SK-N-SH (cell line): Measurements from ENCODE around the gene SLC51A. TPM values are rescaled to one million over a fixed set of nuclear protein-coding genes. Genes with fewer than 3 reads are reported as not detected.
A peak's percentile ranks its signal among the peaks of the same experiment; 100 is the strongest.

ENCODE experiments used
- CTCF ChIA-PET: fragments of 300-600, 350-600 bp; formaldehyde crosslinking; extraction: SDS; loops from one replicate; lab custom pipeline; 2021; lab: Yijun Ruan, JAX
- POLR2A ChIA-PET: fragments of 350-600 bp; sonication (Branson Sonifier 250); formaldehyde crosslinking; extraction: SDS; loops from one replicate; lab custom pipeline; 2020; ENCODE audit warnings: antibody characterized with exemption, inconsistent platforms; lab: Yijun Ruan, JAX
- DNase-seq: peaks from one replicate; pipeline ENCODE4 v3.0.0; 2012
- H2AFZ ChIP-seq: fragments of 200-600 bp; sonication (generic); 2 replicates; pipeline ENCODE4 v1.8.1; 2016; ENCODE audit warnings: antibody characterized with exemption, mild to moderate bottlenecking, low read depth
- H3F3A ChIP-seq: fragments of 200-600 bp; sonication (generic); replicated peaks from 2 replicates; pipeline ENCODE3; 2016; ENCODE audit warnings: antibody characterized with exemption, mild to moderate bottlenecking; ENCODE audit not compliant: insufficient read depth
- H3K27ac ChIP-seq, 2 experiments: fragments of 200-500 bp in 1 of 2; fragments of 200-600 bp in 1 of 2; sonication (Bioruptor generic) in 1 of 2; sonication (generic), shearing (Covaris generic) in 1 of 2; 2 replicates each; pipeline versions ENCODE4 v1.5.1 to v1.6.1; 2014 to 2016; ENCODE audit warnings: low read depth in 2 of 2, inconsistent platforms in 1 of 2, low read length in 1 of 2, mild to moderate bottlenecking in 1 of 2, mixed read lengths in 1 of 2
- H3K27me3 ChIP-seq: fragments of 200-600 bp; sonication (generic), shearing (Covaris generic); 2 replicates; pipeline ENCODE4 v1.6.1; 2016; ENCODE audit warnings: mixed run types; ENCODE audit not compliant: insufficient read depth
- H3K36me3 ChIP-seq, 2 experiments: fragments of 200-500 bp in 1 of 2; fragments of 200-600 bp in 1 of 2; sonication (Bioruptor generic) in 1 of 2; sonication (generic) in 1 of 2; replicated peaks in 1 of 2; 2 replicates each; pipeline versions ENCODE3 to v1.5.1; 2014 to 2016; ENCODE audit warnings: low read length in 1 of 2, mild to moderate bottlenecking in 1 of 2; ENCODE audit not compliant: insufficient read depth in 2 of 2, control insufficient read depth in 1 of 2
- H3K4me1 ChIP-seq, 2 experiments: fragments of 200-500 bp in 1 of 2; fragments of 200-600 bp in 1 of 2; sonication (Bioruptor generic) in 1 of 2; sonication (generic), shearing (Covaris generic) in 1 of 2; 2 replicates each; pipeline versions ENCODE4 v1.5.1 to v1.6.1; 2014 to 2016; ENCODE audit warnings: low read depth in 1 of 2, low read length in 1 of 2, mixed run types in 1 of 2; ENCODE audit not compliant: insufficient read depth in 2 of 2, control insufficient read depth in 1 of 2
- H3K4me2 ChIP-seq: fragments of 200-600 bp; sonication (generic), shearing (Covaris generic); 2 replicates; pipeline ENCODE4 v1.6.1; 2017; ENCODE audit warnings: mixed run types
- H3K4me3 ChIP-seq, 2 experiments: fragments of 200-500 bp in 1 of 2; fragments of 200-600 bp in 1 of 2; sonication (Bioruptor generic) in 1 of 2; sonication (generic), shearing (Covaris generic) in 1 of 2; 2 replicates each; pipeline versions ENCODE4 v1.5.1 to v1.8.1; 2014 to 2016; ENCODE audit warnings: low read depth in 2 of 2, inconsistent platforms in 1 of 2, low read length in 1 of 2, mild to moderate bottlenecking in 1 of 2, mixed read lengths in 1 of 2, moderate library complexity in 1 of 2
- H3K79me2 ChIP-seq: fragments of 200-600 bp; sonication (generic); 2 replicates; pipeline ENCODE4 v1.8.1; 2017; ENCODE audit warnings: mild to moderate bottlenecking; ENCODE audit not compliant: insufficient read depth
- H3K9ac ChIP-seq: fragments of 200-600 bp; sonication (generic); 2 replicates; pipeline ENCODE4 v1.6.1; 2017; ENCODE audit warnings: mixed run types
- H3K9me2 ChIP-seq: fragments of 200-600 bp; sonication (generic); 2 replicates; pipeline ENCODE4 v1.6.1; 2017; ENCODE audit warnings: mixed run types
- H3K9me3 ChIP-seq: fragments of 200-600 bp; sonication (generic); 2 replicates; pipeline ENCODE4 v1.6.1; 2017; ENCODE audit warnings: mixed run types, mild to moderate bottlenecking, moderate library complexity
- H4K20me1 ChIP-seq: fragments of 200-600 bp; sonication (generic); 2 replicates; pipeline ENCODE4 v1.6.1; 2017; ENCODE audit warnings: mild to moderate bottlenecking, mixed run types; ENCODE audit not compliant: insufficient read depth
- CHD2 ChIP-seq: fragments of 150-350 bp; IDR thresholded peaks from 2 replicates; pipeline ENCODE4 v1.6.1; 2018; ENCODE audit warnings: low read length; ENCODE audit not compliant: partially characterized antibody
- EP300 ChIP-seq, 2 experiments: IDR thresholded peaks; 2 replicates each; pipeline versions ENCODE4 v1.4.0 to v1.6.1; 2012; ENCODE audit warnings: borderline replicate concordance in 1 of 2, low read depth in 1 of 2, low read length in 1 of 2
- FOSL2 ChIP-seq: IDR thresholded peaks from 2 replicates; pipeline ENCODE4 v1.4.0; 2012; ENCODE audit warnings: low read depth, mild to moderate bottlenecking, moderate library complexity, borderline replicate concordance
- FOXM1 ChIP-seq: IDR thresholded peaks from 2 replicates; pipeline ENCODE4 v1.4.0; 2012; ENCODE audit warnings: low read depth, mild to moderate bottlenecking
- GABPA ChIP-seq: IDR thresholded peaks from 2 replicates; pipeline ENCODE4 v1.4.0; 2012; ENCODE audit warnings: low read depth, mild to moderate bottlenecking
- GATA2 ChIP-seq: sonication (generic); formaldehyde crosslinking; IDR thresholded peaks from 2 replicates; pipeline ENCODE4 v1.5.0; 2020; ENCODE audit warnings: mild to moderate bottlenecking, missing genetic modification reagents
- IRF3 ChIP-seq: fragments of 150-350 bp; IDR thresholded peaks from 2 replicates; pipeline ENCODE4 v1.6.1; 2016; ENCODE audit warnings: mild to moderate bottlenecking, low read depth, low read length
- JUND ChIP-seq: IDR thresholded peaks from 2 replicates; pipeline ENCODE4 v1.4.0; 2012
- MAX ChIP-seq: IDR thresholded peaks from 2 replicates; pipeline ENCODE4 v1.4.0; 2012; ENCODE audit warnings: low read depth
- MEF2A ChIP-seq: IDR thresholded peaks from 2 replicates; pipeline ENCODE4 v1.4.0; 2012; ENCODE audit warnings: low read depth, borderline replicate concordance
- MXI1 ChIP-seq: IDR thresholded peaks from 2 replicates; pipeline ENCODE4 v1.6.1; 2012; ENCODE audit warnings: mild to moderate bottlenecking, low read depth, low read length, improper control_type of control experiment
- POLR2AphosphoS5 ChIP-seq: IDR thresholded peaks from 2 replicates; pipeline ENCODE4 v1.6.1; 2012; ENCODE audit warnings: low read depth, low read length
- RAD21 ChIP-seq: IDR thresholded peaks from 2 replicates; pipeline ENCODE4 v1.6.1; 2012; ENCODE audit warnings: mild to moderate bottlenecking, low read length
- RCOR1 ChIP-seq: fragments of 150-350 bp; IDR thresholded peaks from 2 replicates; pipeline ENCODE4 v1.6.1; 2017; ENCODE audit warnings: antibody characterized with exemption, low read length
- RFX5 ChIP-seq: IDR thresholded peaks from 2 replicates; pipeline ENCODE4 v1.6.1; 2012; ENCODE audit warnings: mild to moderate bottlenecking, improper control_type of control experiment, low read length
- RXRA ChIP-seq: IDR thresholded peaks from 2 replicates; pipeline ENCODE4 v1.4.0; 2012; ENCODE audit warnings: low read depth, mild to moderate bottlenecking, borderline replicate concordance
- SMC3 ChIP-seq: IDR thresholded peaks from 2 replicates; pipeline ENCODE4 v1.6.1; 2012; ENCODE audit warnings: low read depth, low read length, improper control_type of control experiment
- TAF1 ChIP-seq: IDR thresholded peaks from 2 replicates; pipeline ENCODE4 v1.6.1; 2012; ENCODE audit warnings: low read depth, mild to moderate bottlenecking, low read length, moderate library complexity, borderline replicate concordance
- YY1 ChIP-seq: IDR thresholded peaks from 2 replicates; pipeline ENCODE4 v1.4.0; 2012; ENCODE audit warnings: low read depth, mild to moderate bottlenecking
- WGBS: methylation state at CpG from one replicate; pipeline ENCODE4 v1.1.6; 2017; ENCODE audit warnings: low lambda C conversion rate; 5-methylcytosine and 5-hydroxymethylcytosine counted together
- polyA plus RNA-seq, 3 experiments: library from polyadenylated mRNA; depleted of rRNA; stranded (reverse); fragments of >200 nt; gene quantifications; 2 replicates each; pipeline ENCODE4 v1.2.3, GENCODE V29; 2012
- TF ChIP-seq, protein P1 (sequence below): IDR thresholded peaks from 2 replicates; pipeline ENCODE4 v1.6.1; 2012; ENCODE audit warnings: mild to moderate bottlenecking, low read depth, low read length, moderate library complexity
- TF ChIP-seq, protein P2 (sequence below): fragments of 150-350 bp; IDR thresholded peaks from 2 replicates; pipeline ENCODE4 v1.6.1; 2017; ENCODE audit warnings: antibody characterized with exemption, low read length, low read depth, borderline replicate concordance

The SLC51A gene
- polyA plus RNA-seq, 1 of the 3 experiments (the other 2 are of a cell fraction) = not detected

DNA sequence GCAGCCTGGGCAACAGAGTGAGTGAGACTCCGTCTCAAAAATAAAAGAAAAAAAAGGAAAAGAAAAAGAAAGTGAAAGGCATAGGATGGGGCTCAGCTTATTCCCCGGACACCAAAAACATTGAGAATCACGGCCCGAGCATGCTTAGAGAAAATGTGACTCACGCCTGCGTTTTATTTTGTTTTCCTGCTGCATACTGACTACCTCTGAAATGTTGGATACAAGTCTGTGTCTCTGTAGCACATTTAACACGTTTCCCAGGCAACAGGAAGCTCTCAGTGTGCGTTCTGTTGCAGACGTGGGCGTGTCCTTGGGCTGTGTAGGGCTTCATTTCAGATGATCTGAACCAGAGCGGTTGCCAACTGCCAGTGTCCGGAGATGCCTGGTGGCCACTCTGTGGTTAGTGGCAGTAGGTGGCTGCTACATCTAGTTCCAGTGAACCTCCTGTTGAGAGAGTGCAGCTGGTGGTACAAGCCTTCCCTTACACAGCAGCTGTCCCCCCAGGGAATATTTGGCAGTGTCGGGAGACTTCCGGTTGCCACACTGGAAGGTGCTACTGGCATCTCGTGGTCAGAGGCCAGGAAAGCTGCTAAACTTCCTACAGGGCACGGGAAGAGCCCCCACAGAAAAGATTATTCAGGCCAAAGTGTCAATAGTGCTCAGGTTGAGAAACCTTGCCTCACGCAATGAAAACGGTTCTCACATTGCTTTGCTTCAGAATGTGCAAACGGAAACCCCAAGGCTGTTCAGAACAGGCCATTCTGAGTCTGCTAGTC, 3.0 kb downstream of the SLC51A start:
- DNase-seq = peak; percentile 88
- H3K9ac ChIP-seq = no peak overlapping the region

More for the DNA sequence above, 3.0 kb downstream of the SLC51A start:
- H3F3A ChIP-seq = no peaks in the 10 kb centered on the region
- peak overlapping the region; percentile 33; the same call in 1 of the 2 replicates for H3K4me2 ChIP-seq
- H2AFZ ChIP-seq = peak overlapping the region; percentile 35; the same call in 1 of the 2 replicates
- no peaks in the 10 kb centered on the region for H3K9me2 ChIP-seq
- H3K9me3 ChIP-seq = no peaks in the 10 kb centered on the region
- CTCF ChIA-PET = interaction anchor here (0.8 to 2.3 kb wide), 7 partner anchors 10 to 310 kb away, joined by 3 to 9 read pairs (median 3); no protein-coding TSS in a partner anchor
- peak overlapping the region; percentile 43 to 79; a peak in 3 of 4 replicates for H3K27ac ChIP-seq
- no peaks in the 10 kb centered on the region for H3K27me3 ChIP-seq
- H4K20me1 ChIP-seq = no peaks in the 10 kb centered on the region
- peaks cover 0 to 17% of the 10 kb centered on the region in 2 experiments; a peak in 1 of 4 replicates for H3K4me1 ChIP-seq
- H3K79me2 ChIP-seq = no peaks in the 10 kb centered on the region
- 53% methylated on average over 19 of the region's 19 CpGs for WGBS
- H3K4me3 ChIP-seq = peak overlapping the region in 1 of 2 experiments; percentile 3; a peak in 1 of 4 replicates
- TF ChIP-seq POLR2AphosphoS5 (no peak), MEF2A (no peak), TAF1 (no peak), MAX (no peak), GATA2 (CRISPR knock-in tag) (no peak), RAD21 (peak; percentile 21; the same call in 1 of the 2 replicates), SMC3 (peak; percentile 9; the same call in 1 of the 2 replicates), FOXM1 (no peak), RCOR1 (peak; percentile 63; the same call in 1 of the 2 replicates), GABPA (no peak), FOSL2 (no peak), IRF3 (no peak), EP300 (IDR thresholded peaks at IDR 0.05; ENCODE audit: borderline replicate concordance in 1 of 2, low read depth in 1 of 2, low read length in 1 of 2) (peak in 1 of 2 experiments; percentile 18; a peak in 1 of 4 replicates), RFX5 (peak; percentile 59), RXRA (no peak), CHD2 (peak; percentile 46), MXI1 (peak; percentile 88), YY1 (no peak), JUND (no peak)
- TF ChIP-seq, protein P1, sequence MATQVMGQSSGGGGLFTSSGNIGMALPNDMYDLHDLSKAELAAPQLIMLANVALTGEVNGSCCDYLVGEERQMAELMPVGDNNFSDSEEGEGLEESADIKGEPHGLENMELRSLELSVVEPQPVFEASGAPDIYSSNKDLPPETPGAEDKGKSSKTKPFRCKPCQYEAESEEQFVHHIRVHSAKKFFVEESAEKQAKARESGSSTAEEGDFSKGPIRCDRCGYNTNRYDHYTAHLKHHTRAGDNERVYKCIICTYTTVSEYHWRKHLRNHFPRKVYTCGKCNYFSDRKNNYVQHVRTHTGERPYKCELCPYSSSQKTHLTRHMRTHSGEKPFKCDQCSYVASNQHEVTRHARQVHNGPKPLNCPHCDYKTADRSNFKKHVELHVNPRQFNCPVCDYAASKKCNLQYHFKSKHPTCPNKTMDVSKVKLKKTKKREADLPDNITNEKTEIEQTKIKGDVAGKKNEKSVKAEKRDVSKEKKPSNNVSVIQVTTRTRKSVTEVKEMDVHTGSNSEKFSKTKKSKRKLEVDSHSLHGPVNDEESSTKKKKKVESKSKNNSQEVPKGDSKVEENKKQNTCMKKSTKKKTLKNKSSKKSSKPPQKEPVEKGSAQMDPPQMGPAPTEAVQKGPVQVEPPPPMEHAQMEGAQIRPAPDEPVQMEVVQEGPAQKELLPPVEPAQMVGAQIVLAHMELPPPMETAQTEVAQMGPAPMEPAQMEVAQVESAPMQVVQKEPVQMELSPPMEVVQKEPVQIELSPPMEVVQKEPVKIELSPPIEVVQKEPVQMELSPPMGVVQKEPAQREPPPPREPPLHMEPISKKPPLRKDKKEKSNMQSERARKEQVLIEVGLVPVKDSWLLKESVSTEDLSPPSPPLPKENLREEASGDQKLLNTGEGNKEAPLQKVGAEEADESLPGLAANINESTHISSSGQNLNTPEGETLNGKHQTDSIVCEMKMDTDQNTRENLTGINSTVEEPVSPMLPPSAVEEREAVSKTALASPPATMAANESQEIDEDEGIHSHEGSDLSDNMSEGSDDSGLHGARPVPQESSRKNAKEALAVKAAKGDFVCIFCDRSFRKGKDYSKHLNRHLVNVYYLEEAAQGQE = no peak
- TF ChIP-seq, protein P2, sequence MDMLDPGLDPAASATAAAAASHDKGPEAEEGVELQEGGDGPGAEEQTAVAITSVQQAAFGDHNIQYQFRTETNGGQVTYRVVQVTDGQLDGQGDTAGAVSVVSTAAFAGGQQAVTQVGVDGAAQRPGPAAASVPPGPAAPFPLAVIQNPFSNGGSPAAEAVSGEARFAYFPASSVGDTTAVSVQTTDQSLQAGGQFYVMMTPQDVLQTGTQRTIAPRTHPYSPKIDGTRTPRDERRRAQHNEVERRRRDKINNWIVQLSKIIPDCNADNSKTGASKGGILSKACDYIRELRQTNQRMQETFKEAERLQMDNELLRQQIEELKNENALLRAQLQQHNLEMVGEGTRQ = no peak
- no peaks in the 10 kb centered on the region for H3K36me3 ChIP-seq
- POLR2A ChIA-PET = interaction anchor here (0.6 to 1.0 kb wide), 3 partner anchors 70 to 99 kb away, joined by 3 to 5 read pairs (median 3); partner anchors contain the start of gene DYNLT2B
